Activated CD4-positive, CD25-positive, alpha-beta regulatory T cell treated with anti-CD3 and anti-CD28 coated beads, Interleukin-2, amount 50 U/mL, for 72 hours (primary cell): Measurements from ENCODE around the gene RPS27.
"Not testable (repeated sequence)": the region's sequence is repeated elsewhere in the genome, so short reads cannot be mapped to it uniquely, and the experiment has no call there.

ENCODE experiments used
- DNase-seq: peaks from one replicate; pipeline ENCODE4 v3.0.0; 2021

RPS27 gene

GRCh38 chr1:153962088-153963029, 28.2 kb upstream of the RPS27 start:
- no peak for DNase-seq

- peak; percentile 91 for DNase-seq
Observed at GRCh38 chr1:153963030-153963849, 27.3 kb upstream of the RPS27 start, which contains the start of gene SLC39A1. SLC39A1 (minus strand) TSS chr1:153963537; CDS start chr1:153962715, 822 bp downstream.

GRCh38 chr1:153963850-153964331, 26.7 kb upstream of the RPS27 start:
- no peak for DNase-seq

GRCh38 chr1:153967107-153967999, 23.2 kb upstream of the RPS27 start, which contains the start of gene CREB3L4:
CREB3L4 (plus strand) TSS chr1:153967902; CDS start chr1:153968526, 624 bp downstream.
- DNase-seq = peak; percentile 72

- DNase-seq = no peak
Observed at GRCh38 chr1:153968000-153968363, 22.6 kb upstream of the RPS27 start.

- DNase-seq = no peak
Observed at GRCh38 chr1:153968408-153968807, 22.2 kb upstream of the RPS27 start.

- no peak for DNase-seq
Observed at GRCh38 chr1:153968972-153969371, 21.6 kb upstream of the RPS27 start.

GRCh38 chr1:153970346-153970745, 20.2 kb upstream of the RPS27 start:
- DNase-seq = no peak

GRCh38 chr1:153973071-153973470, 17.5 kb upstream of the RPS27 start:
- DNase-seq = no peak

GRCh38 chr1:153973525-153973924, 17.0 kb upstream of the RPS27 start:
- no peak for DNase-seq

- DNase-seq = no peak
Observed at GRCh38 chr1:153976819-153977249, 13.7 kb upstream of the RPS27 start.

- DNase-seq = peak; percentile 78
Observed at GRCh38 chr1:153977250-153978240, 13.0 kb upstream of the RPS27 start, which contains the start of gene JTB. JTB (minus strand) TSS chr1:153977674; CDS start chr1:153977252, 422 bp downstream.

- DNase-seq = no peak
Observed at GRCh38 chr1:153978274-153978909, 12.2 kb upstream of the RPS27 start.

- DNase-seq = not testable (repeated sequence)
Observed at GRCh38 chr1:153979091-153979490, 11.5 kb upstream of the RPS27 start.

GRCh38 chr1:153981735-153982134, 8.8 kb upstream of the RPS27 start:
- DNase-seq = not testable (repeated sequence)

GRCh38 chr1:153984123-153984894, 6.3 kb upstream of the RPS27 start:
- no peak for DNase-seq

- DNase-seq = no peak
Observed at GRCh38 chr1:153985341-153985912, 5.1 kb upstream of the RPS27 start.

- DNase-seq = no peak
Observed at GRCh38 chr1:153985941-153986761, 4.4 kb upstream of the RPS27 start, which contains the start of gene RAB13. RAB13 (minus strand) TSS chr1:153986339; CDS start chr1:153986236, 103 bp downstream.
